HFFc6 (cell line): ENCODE data around the gene PLD5. TPM values are rescaled to one million over a fixed set of nuclear protein-coding genes. Genes with fewer than 3 reads are reported as not detected.
"Not testable (repeated sequence)": the region's sequence is repeated elsewhere in the genome, so short reads cannot be mapped to it uniquely, and the experiment has no call there.

ENCODE experiments used
- DNase-seq: peaks from one replicate; pipeline ENCODE4 v3.0.0-alpha.2; 2018
- H3K27ac Mint-ChIP-seq: 2 replicates; pipeline ENCODE4 v1.8.0; 2020; ENCODE audit warnings: mild to moderate bottlenecking, mixed read lengths
- H3K27me3 Mint-ChIP-seq: 2 replicates; pipeline ENCODE4 v1.8.0; 2021; ENCODE audit warnings: mild to moderate bottlenecking, moderate library complexity, mixed read lengths; ENCODE audit not compliant: insufficient read depth
- H3K36me3 Mint-ChIP-seq: 2 replicates; pipeline ENCODE4 v1.8.0; 2021; ENCODE audit warnings: low read depth, mixed read lengths
- H3K4me1 Mint-ChIP-seq: 2 replicates; pipeline ENCODE4 v1.8.0; 2020; ENCODE audit warnings: low read depth, mixed read lengths
- H3K4me3 Mint-ChIP-seq: 2 replicates; pipeline ENCODE4 v1.8.0; 2020; ENCODE audit warnings: mild to moderate bottlenecking, moderate library complexity, mixed read lengths
- H3K9me3 Mint-ChIP-seq: 2 replicates; pipeline ENCODE4 v1.8.0; 2020; ENCODE audit warnings: mild to moderate bottlenecking, mixed read lengths
- total RNA-seq, 6 experiments: library from RNA; stranded (reverse); fragmentation: NEBNext Ultra II Directional; extraction: Animal tissue kit (Norgen Biotek cat#: 25700); gene quantifications; 2 replicates in 1 of 6; 3 replicates in 5 of 6; pipeline ENCODE4 v1.2.3, GENCODE V29; 2021
- TF ChIP-seq, protein P1 (sequence below): fragments of 200-600 bp; sonication (generic); IDR thresholded peaks from 2 replicates; pipeline ENCODE4 v1.5.0; 2021; ENCODE audit warnings: antibody characterized with exemption, mild to moderate bottlenecking

The PLD5 gene
- total RNA-seq, 6 experiments from 2014 or later: not detected

DNA sequence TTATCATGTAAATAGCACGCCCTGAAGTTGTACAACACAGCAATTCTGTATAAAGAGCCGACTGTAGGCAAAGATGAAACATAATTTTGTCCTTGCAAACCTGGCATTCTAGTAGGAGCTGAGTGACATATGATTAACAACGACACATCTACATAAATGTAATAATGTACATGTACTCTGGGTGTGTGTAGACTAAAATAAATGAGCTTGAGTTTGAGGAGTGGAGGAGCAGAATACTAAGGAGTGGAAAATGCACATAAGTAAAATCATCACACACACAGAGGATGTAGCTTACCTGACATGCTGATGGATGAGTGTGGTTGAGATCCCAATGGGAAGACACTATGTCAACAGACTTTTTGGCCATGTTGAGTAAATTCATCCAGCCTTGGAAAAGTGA lies 236.4 kb downstream of the PLD5 start:
- H3K4me1 Mint-ChIP-seq, H3K27me3 Mint-ChIP-seq, H3K36me3 Mint-ChIP-seq, H3K27ac Mint-ChIP-seq, DNase-seq, H3K9me3 Mint-ChIP-seq, H3K4me3 Mint-ChIP-seq: not testable (repeated sequence)

- H3K27me3 Mint-ChIP-seq, H3K4me3 Mint-ChIP-seq, H3K27ac Mint-ChIP-seq, DNase-seq, H3K36me3 Mint-ChIP-seq, H3K4me1 Mint-ChIP-seq: not testable (repeated sequence)
- peaks cover 15% of the 10 kb centered on the region; the same call in 1 of the 2 replicates for H3K9me3 Mint-ChIP-seq
These were observed 241.6 kb downstream of the PLD5 start for GRCh38 chr1:242282758-242283485.

DNA sequence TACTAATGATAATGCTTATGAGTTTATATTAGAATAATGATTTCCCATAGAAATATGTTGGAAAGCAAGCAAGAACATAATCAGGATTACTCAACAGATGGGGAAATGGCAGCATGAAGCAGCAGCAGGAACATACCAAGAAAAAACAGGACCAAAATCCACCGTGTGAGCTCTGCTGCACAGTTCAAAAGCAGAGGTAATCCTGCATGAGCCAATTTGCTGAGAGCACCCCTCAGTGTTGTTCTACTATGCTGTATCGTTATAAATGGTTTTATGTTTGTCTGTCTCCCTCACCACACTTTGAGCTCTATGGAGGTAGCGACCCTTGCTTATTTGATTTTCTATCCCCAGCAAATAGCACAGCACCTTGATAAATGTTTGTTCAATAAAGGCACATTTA lies 246.1 kb downstream of the PLD5 start:
- not testable (repeated sequence) for H3K27ac Mint-ChIP-seq, H3K4me1 Mint-ChIP-seq, H3K4me3 Mint-ChIP-seq, H3K27me3 Mint-ChIP-seq, H3K36me3 Mint-ChIP-seq, DNase-seq
- peaks cover 19% of the 10 kb centered on the region for H3K9me3 Mint-ChIP-seq

DNA sequence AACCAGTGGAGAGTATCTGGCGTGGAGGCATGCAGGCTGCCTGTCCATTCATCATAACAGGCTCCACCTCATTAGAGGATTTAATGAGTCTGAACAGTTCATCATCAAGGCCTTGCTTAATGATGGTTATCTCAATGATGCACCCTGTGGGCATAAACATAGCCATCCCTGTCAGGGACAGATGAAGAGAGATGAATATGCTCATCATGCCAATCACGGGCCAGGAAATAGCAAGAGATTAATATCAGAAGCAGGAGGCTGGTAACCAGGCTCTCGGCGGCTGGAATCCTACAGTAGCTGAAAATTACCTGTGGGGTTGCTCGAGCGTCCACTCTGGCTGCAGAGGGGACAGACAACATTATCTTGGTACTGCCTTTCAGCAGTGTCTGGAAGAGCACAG lies 247.7 kb downstream of the PLD5 start:
- not testable (repeated sequence) for H3K36me3 Mint-ChIP-seq, H3K9me3 Mint-ChIP-seq, H3K27ac Mint-ChIP-seq, H3K4me1 Mint-ChIP-seq, DNase-seq, H3K27me3 Mint-ChIP-seq, H3K4me3 Mint-ChIP-seq

DNA sequence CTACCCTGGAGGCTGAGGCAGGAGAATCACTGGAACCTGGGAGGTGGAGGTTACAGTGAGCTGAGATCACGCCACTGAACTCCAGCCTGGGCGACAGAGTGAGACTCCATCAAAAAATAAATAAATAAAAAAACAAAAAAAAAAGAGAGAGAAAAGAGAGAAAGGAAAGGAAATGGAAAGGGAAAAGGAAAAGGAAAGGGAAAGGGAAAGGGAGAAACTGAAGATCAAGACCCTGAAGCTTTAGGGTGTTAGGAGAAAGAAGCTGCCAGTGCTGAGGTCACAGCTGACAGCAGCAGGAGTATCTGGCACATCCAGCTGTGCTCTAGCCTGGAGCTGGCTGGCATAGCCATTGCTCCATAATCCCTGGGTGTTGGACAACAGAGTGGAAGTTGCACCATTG lies 257.5 kb downstream of the PLD5 start:
- H3K36me3 Mint-ChIP-seq: not testable (repeated sequence)

DNA sequence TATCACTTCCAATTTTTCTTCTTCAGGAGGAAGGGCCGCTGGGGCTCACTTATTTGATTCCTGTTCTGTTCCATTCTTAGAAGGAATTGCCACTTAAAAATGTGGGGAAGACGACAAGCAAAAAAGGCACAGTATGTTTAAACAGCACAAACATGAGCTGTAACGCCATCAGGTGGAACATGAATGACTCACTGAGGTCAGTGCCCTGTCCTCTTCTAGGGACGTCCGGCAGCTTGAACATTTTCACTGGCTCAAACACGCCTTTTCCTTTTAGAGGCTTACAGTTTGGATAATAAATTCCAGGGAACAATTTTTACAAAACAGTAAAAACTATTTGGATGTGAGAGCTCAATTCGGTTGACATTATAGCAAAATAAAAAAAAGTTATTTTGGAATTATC lies 260.1 kb downstream of the PLD5 start:
- H3K4me1 Mint-ChIP-seq, H3K4me3 Mint-ChIP-seq: not testable (repeated sequence)

More for the DNA sequence above, 257.5 kb downstream of the PLD5 start:
- not testable (repeated sequence) for H3K4me3 Mint-ChIP-seq, DNase-seq, H3K27ac Mint-ChIP-seq, H3K4me1 Mint-ChIP-seq, H3K27me3 Mint-ChIP-seq
- peaks cover 16% of the 10 kb centered on the region for H3K9me3 Mint-ChIP-seq

GRCh38 chr1:242245255-242245654 lies 279.2 kb downstream of the PLD5 start:
- Mint-ChIP-seq H3K36me3 (peaks cover 5% of the 10 kb centered on the region; the same call in 1 of the 2 replicates), H3K4me3 (no peak overlapping the region), H3K9me3 (peaks cover 35% of the 10 kb centered on the region), H3K4me1 (no peaks in the 10 kb centered on the region), H3K27ac (no peak overlapping the region), H3K27me3 (no peaks in the 10 kb centered on the region)
- DNase-seq: no peak
- TF ChIP-seq, protein P1, sequence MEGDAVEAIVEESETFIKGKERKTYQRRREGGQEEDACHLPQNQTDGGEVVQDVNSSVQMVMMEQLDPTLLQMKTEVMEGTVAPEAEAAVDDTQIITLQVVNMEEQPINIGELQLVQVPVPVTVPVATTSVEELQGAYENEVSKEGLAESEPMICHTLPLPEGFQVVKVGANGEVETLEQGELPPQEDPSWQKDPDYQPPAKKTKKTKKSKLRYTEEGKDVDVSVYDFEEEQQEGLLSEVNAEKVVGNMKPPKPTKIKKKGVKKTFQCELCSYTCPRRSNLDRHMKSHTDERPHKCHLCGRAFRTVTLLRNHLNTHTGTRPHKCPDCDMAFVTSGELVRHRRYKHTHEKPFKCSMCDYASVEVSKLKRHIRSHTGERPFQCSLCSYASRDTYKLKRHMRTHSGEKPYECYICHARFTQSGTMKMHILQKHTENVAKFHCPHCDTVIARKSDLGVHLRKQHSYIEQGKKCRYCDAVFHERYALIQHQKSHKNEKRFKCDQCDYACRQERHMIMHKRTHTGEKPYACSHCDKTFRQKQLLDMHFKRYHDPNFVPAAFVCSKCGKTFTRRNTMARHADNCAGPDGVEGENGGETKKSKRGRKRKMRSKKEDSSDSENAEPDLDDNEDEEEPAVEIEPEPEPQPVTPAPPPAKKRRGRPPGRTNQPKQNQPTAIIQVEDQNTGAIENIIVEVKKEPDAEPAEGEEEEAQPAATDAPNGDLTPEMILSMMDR: no peak

More for the DNA sequence above, 260.1 kb downstream of the PLD5 start:
- not testable (repeated sequence) for H3K27ac Mint-ChIP-seq, DNase-seq, H3K36me3 Mint-ChIP-seq, H3K27me3 Mint-ChIP-seq
- H3K9me3 Mint-ChIP-seq: peaks cover 28% of the 10 kb centered on the region

GRCh38 chr1:242243472-242243871 lies 281.0 kb downstream of the PLD5 start:
- Mint-ChIP-seq H3K9me3 (peaks cover 44% of the 10 kb centered on the region), H3K27me3 (no peaks in the 10 kb centered on the region), H3K4me3 (no peak overlapping the region), H3K36me3 (peaks cover 5% of the 10 kb centered on the region; the same call in 1 of the 2 replicates), H3K4me1 (no peaks in the 10 kb centered on the region), H3K27ac (no peak overlapping the region)
- no peak for DNase-seq
- TF ChIP-seq, protein P1: no peak
